Fibroblast of lung (primary cell): ENCODE measurements around the gene NFKBIE. TPM values are rescaled to one million over a fixed set of nuclear protein-coding genes. Genes with fewer than 3 reads are reported as not detected.

Experiments used
- DNase-seq, 2 donors: peaks; one replicate each; pipeline versions ENCODE4 v3.0.0 to v3.0.0-alpha.2; 2010; ENCODE audit warnings: low read depth in 2 of 2
- H2AFZ ChIP-seq: 2 replicates; pipeline ENCODE4 v1.5.1; 2012; ENCODE audit warnings: low read length, control low read depth, inconsistent platforms
- H3K27ac ChIP-seq: 2 replicates; pipeline ENCODE4 v1.5.1; 2011; ENCODE audit warnings: low read length, control low read depth; ENCODE audit not compliant: insufficient read depth
- H3K27me3 ChIP-seq: 2 replicates; pipeline ENCODE4 v1.5.1; 2011; ENCODE audit warnings: mild to moderate bottlenecking, low read length; ENCODE audit not compliant: control insufficient read depth, insufficient read depth
- H3K36me3 ChIP-seq: 2 replicates; pipeline ENCODE4 v1.5.1; 2011; ENCODE audit warnings: low read length; ENCODE audit not compliant: control insufficient read depth, insufficient read depth
- H3K4me1 ChIP-seq: 2 replicates; pipeline ENCODE4 v1.5.1; 2011; ENCODE audit warnings: low read length; ENCODE audit not compliant: control insufficient read depth, insufficient read depth; ENCODE audit errors: extremely low read depth
- H3K4me2 ChIP-seq: 2 replicates; pipeline ENCODE4 v1.5.1; 2011; ENCODE audit warnings: low read length, control low read depth; ENCODE audit not compliant: insufficient read depth; ENCODE audit errors: extremely low read depth
- H3K4me3 ChIP-seq, 4 experiments: fragments of 200-600 bp in 1 of 4; sonication (generic) in 1 of 4; replicated peaks in 1 of 4; 2 replicates each; pipeline ENCODE4 v1.5.1; 2011 to 2016; ENCODE audit warnings: low read length in 4 of 4, low read depth in 3 of 4, mild to moderate bottlenecking in 3 of 4, control low read depth in 2 of 4, inconsistent platforms in 1 of 4, mixed read lengths in 1 of 4; ENCODE audit not compliant: insufficient read depth in 1 of 4; ENCODE audit errors: control extremely low read depth in 1 of 4
- H3K79me2 ChIP-seq: 2 replicates; pipeline ENCODE4 v1.5.1; 2012; ENCODE audit warnings: mild to moderate bottlenecking, low read length, inconsistent platforms; ENCODE audit not compliant: control insufficient read depth, insufficient read depth
- H3K9ac ChIP-seq: 2 replicates; pipeline ENCODE4 v1.5.1; 2011; ENCODE audit warnings: mild to moderate bottlenecking, low read length, control low read depth; ENCODE audit not compliant: insufficient read depth
- H3K9me3 ChIP-seq: 2 replicates; pipeline ENCODE4 v1.5.1; 2012; ENCODE audit warnings: low read depth, low read length; ENCODE audit not compliant: control insufficient read depth, insufficient read depth
- H4K20me1 ChIP-seq: 2 replicates; pipeline ENCODE4 v1.5.1; 2011; ENCODE audit warnings: low read length; ENCODE audit not compliant: control insufficient read depth, insufficient read depth; ENCODE audit errors: extremely low read depth
- CTCF ChIP-seq, 2 donors: IDR thresholded peaks in 1 of 2; conservative IDR thresholded peaks in 1 of 2; 1 replicate in 1 of 2; 2 replicates in 1 of 2; pipeline ENCODE4 v1.5.1; 2011 to 2012; ENCODE audit warnings: low read length in 2 of 2, control low read depth in 1 of 2, inconsistent platforms in 1 of 2, low read depth in 1 of 2, mild to moderate bottlenecking in 1 of 2
- EZH2 ChIP-seq: IDR thresholded peaks from 2 replicates; pipeline ENCODE4 v1.5.1; 2012; ENCODE audit warnings: low read length, control low read depth, mild to moderate bottlenecking; ENCODE audit errors: missing control alignments
- polyA plus RNA-seq, 2 donors: library from polyadenylated mRNA; depleted of rRNA in 1 of 2; stranded (reverse) in 1 of 2; unstranded in 1 of 2; fragments of >200 nt; gene quantifications; 2 replicates each; pipeline ENCODE4 v1.2.1, GENCODE V29; 2011 to 2012; ENCODE audit warnings: missing spikeins in 1 of 2
- total RNA-seq: library from RNA; depleted of rRNA; stranded (reverse); fragments of >200 nt; gene quantifications from 2 replicates; pipeline ENCODE4 v1.2.1, GENCODE V29; 2014

Gene NFKBIE
- total and polyA plus RNA-seq, 2 donors (not counting 1 experiment from before 2014, with no cell fraction given), result 1.6 to 5.4 TPM

- no peak for DNase-seq
- Histone ChIP-seq H3K27ac (no peak overlapping the region), H2AFZ (no peak overlapping the region), H3K4me2 (no peak overlapping the region), H3K27me3 (no peaks in the 10 kb centered on the region), H3K4me1 (peaks cover 12% of the 10 kb centered on the region), H3K9me3 (no peaks in the 10 kb centered on the region), H3K9ac (no peak overlapping the region), H3K4me3 (no peak overlapping the region), H3K79me2 (peaks cover 4% of the 10 kb centered on the region), H3K36me3 (peaks cover 6% of the 10 kb centered on the region), H4K20me1 (no peaks in the 10 kb centered on the region)
- no peak for TF ChIP-seq CTCF (conservative IDR thresholded peaks at IDR 0.05 in 1 of 2, IDR thresholded peaks at IDR 0.05 in 1 of 2; ENCODE audit: low read depth in 1 of 2, low read length in 2 of 2)
- TF ChIP-seq EZH2, result no peak
Measured at GRCh38 chr6:44228433-44228832, 36.9 kb downstream of the NFKBIE start.

- no peak for TF ChIP-seq CTCF (conservative IDR thresholded peaks at IDR 0.05 in 1 of 2, IDR thresholded peaks at IDR 0.05 in 1 of 2; ENCODE audit: low read depth in 1 of 2, low read length in 2 of 2)
- TF ChIP-seq EZH2, result no peak
- H4K20me1 ChIP-seq, result no peaks in the 10 kb centered on the region
- H3K27ac ChIP-seq, result no peak overlapping the region
- no peaks in the 10 kb centered on the region for H3K9me3 ChIP-seq
- no peak for DNase-seq
- H3K4me3 ChIP-seq, result no peak overlapping the region
- H3K36me3 ChIP-seq, result peaks cover 6% of the 10 kb centered on the region
- peaks cover 12% of the 10 kb centered on the region for H3K4me1 ChIP-seq
- H3K9ac ChIP-seq, result no peak overlapping the region
- no peak overlapping the region for H3K4me2 ChIP-seq
- H3K27me3 ChIP-seq, result no peaks in the 10 kb centered on the region
- H2AFZ ChIP-seq, result no peak overlapping the region
- H3K79me2 ChIP-seq, result peaks cover 4% of the 10 kb centered on the region
Measured at GRCh38 chr6:44228031-44228430, 37.3 kb downstream of the NFKBIE start.

- Histone ChIP-seq H2AFZ (no peak overlapping the region), H3K36me3 (peaks cover 5% of the 10 kb centered on the region), H3K4me1 (peaks cover 12% of the 10 kb centered on the region), H3K27ac (no peak overlapping the region), H4K20me1 (no peaks in the 10 kb centered on the region), H3K9ac (no peak overlapping the region), H3K4me3 (no peak overlapping the region), H3K27me3 (no peaks in the 10 kb centered on the region), H3K79me2 (peaks cover 4% of the 10 kb centered on the region), H3K9me3 (no peaks in the 10 kb centered on the region), H3K4me2 (no peak overlapping the region)
- DNase-seq, result no peak
- TF ChIP-seq CTCF (conservative IDR thresholded peaks at IDR 0.05 in 1 of 2, IDR thresholded peaks at IDR 0.05 in 1 of 2; ENCODE audit: low read depth in 1 of 2, low read length in 2 of 2) (no peak), EZH2 (no peak)
Measured at GRCh38 chr6:44227148-44227793, 38.1 kb downstream of the NFKBIE start.
